NCI-H524 treated with DMSO at 0.1 percent for 48 hours (cell line): ENCODE data around the gene SBK2.

ENCODE experiments used
- DNase-seq: peaks from one replicate; lab custom pipeline; 2025; lab: John Stamatoyannopoulos, UW

Gene SBK2

DNA sequence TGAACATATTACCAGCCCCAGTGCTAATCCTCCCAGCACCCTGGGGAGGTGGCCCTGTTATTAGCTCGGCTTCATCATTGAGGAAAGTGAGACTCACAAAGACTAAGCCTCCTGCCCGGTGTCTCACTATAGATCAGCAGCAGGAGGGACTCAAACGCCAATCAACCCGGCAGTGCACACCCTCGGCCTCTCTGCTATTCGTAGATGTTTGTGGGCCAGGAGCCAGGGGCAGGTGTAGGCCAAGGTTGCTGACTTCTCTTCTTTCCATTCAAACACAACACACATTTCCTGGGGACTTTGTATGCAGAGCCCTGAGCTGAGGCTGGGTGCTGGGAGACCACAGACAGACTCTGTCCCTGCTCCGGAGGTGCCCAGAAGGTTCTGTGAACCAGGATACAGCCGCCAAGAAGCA lies 17.8 kb upstream of the SBK2 start:
- DNase-seq: no peak

- DNase-seq: no peak
These were observed 17.4 kb upstream of the SBK2 start for GRCh38 chr19:55554302-55554701.

DNA sequence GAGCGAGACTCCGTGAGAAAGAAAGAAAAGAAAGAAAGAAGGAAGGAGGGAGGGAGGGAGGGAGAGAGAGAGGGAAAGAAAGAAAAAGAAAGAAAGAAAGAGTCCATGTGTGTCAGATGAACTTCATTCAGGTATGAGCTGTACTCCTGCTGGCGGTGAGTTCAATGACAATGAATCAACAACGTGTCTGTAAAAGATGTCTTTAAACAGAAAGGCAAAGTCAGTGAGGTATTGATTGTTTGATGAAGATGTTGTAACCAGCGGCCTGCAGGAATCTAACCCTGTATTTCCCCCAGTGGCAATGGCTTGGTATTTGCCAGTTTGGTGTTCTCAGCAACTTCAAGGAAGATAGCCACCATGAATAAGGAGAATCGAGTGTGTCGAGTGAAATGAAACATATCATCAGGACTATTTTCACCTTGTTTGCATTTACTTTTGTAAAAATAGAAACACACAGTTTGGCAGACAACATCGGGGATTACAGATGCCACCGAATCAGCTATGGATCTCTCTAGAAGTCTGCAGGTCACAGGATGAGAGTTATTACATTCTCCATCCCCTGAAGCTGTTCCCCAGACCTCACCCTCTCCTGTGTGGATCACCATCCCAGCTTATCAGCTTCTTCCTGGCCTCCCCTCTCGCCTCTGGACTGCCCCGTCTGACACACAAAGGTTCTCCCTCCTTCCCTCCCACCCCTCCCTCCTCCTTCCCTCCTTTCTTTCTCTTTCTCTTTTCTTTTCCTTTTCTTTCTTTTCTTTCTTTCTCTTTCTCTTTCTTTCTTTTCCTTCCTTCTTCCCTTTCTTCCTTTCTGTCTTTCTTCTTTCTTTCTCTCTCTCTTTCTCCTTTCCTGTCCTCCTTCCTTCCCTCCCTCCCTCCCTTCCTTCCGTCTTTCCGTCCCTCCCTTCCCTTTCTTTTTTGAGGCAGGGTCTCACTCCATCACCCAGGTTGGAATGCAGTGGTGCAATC lies 16.6 kb upstream of the SBK2 start:
- DNase-seq: no peak

DNA sequence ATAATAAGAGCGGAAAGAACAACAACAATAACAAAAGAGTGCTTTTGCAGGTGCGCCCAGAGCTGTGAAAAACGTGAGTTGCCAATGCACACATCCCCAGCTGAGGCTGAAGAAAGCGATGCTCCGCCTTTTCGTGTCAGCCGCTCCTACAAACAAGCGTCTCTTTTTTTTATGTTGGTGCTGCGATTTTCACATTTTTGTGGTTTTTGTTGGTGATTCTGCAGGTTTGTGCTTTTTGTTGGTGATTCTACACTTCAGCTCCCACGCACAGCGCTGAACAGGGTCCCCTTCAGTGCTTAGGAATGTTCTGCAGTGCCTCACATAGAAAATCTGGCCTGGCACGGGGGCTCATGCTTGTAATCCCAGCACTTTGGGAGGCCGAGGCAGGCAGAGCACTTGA lies 15.7 kb upstream of the SBK2 start:
- DNase-seq: no peak

GRCh38 chr19:55552206-55552605 lies 15.3 kb upstream of the SBK2 start:
- DNase-seq: no peak

DNA sequence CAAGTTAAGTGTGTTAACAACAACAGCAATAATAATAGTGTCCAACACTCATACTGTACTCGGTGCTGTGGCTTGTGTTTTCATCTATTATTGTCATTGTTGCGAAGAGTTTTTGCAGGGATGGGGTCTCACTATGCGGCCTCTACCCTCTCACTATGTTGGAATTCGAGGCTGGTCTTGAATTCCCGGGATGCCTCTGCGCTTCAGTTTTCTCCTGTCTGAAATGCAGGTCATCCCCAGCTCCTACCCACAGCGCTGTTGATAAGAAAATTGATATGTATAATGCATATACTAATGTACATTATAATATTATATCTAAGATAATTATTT lies 13.4 kb upstream of the SBK2 start:
- DNase-seq: no peak

DNA sequence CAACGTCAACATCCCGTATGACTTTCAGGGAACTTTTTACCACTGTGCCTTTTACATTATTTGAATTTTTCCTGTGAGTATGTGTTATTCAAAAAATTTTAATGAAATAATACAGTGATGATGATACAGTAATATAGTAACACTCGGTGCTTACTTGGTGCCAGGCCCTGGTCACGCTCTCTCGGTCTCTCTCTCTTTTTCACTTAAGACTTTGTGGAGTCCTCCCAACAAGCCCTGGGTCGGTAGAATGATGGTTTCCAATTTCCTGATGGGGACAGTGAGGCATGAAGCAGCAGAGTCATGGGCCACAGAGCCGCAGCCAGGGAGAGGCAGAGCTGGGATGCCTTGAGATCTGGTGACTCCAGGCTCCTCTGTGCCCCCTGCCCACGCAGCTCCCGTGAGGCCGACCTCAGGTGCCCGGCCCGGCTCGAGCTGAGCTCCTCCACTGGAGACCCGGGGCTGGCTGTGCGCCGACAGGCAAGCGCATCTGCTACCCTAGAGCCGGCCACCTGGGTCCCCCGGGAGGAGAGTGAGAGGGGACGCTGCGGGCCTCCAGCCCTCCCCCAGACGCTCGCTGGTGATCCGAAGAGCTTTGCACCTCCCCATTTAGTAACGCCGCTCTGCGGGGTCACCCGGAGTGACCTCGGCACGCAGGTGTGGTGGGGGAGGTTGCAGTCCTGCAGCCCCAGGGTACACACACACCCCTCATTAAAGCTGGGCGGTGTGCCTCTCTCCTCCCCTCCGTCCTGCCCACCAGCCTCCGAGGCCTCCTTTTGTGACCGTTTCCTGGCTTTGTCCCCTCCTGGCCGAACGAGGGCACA lies 12.8 kb upstream of the SBK2 start:
- DNase-seq: no peak

GRCh38 chr19:55546822-55547614 lies 10.1 kb upstream of the SBK2 start:
- no peak for DNase-seq

- DNase-seq: no peak
These were observed 9.1 kb upstream of the SBK2 start for GRCh38 chr19:55546011-55546410.

DNA sequence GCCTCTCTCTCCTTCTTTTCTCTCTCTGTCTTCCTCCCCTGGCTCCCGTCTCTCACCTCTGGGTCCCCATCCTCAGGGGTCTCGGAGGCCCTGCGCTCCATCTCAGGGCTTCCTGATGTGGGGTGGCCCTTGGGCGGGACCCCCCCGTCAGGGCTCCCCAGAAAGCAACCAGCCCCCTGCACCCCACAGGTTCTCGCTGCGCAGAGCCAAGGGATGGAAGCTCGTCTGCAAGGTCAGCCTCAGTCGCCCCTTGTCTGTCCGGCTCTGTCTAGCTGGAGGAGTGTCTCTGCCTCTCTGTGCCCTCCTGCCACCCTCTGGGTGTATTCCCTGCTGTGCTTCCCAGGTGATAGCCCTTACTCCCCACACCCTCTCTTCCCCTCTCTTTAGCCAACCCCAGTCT lies 8.5 kb upstream of the SBK2 start, which contains the start of gene SBK3:
Gene SBK3 (minus strand): TSS at position 101 of the 400 bp plus-strand sequence. CDS start 0 bp downstream, at position 101.
- no peak for DNase-seq

GRCh38 chr19:55544776-55545439 lies 8.0 kb upstream of the SBK2 start:
- DNase-seq: no peak

DNA sequence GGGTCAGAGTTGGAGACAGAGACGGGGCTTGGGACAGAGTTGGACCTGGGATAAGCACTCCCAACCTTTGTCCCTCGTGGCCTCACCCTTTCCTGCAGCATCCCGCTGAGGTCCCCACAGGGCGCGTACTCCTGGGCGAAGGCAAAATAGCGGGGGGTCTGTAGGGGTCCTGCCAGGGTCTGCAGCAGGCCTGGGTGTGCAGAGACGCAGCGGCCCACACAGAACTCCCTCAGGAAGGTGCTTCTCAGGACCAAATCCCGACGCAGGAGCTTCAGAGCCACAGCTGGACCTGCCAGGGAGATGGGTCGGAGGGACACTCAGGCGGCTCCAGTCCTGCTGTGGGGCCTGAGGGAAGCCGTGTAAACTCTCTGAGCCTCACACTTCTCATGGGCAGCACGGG lies 7.1 kb upstream of the SBK2 start:
- DNase-seq: no peak

DNA sequence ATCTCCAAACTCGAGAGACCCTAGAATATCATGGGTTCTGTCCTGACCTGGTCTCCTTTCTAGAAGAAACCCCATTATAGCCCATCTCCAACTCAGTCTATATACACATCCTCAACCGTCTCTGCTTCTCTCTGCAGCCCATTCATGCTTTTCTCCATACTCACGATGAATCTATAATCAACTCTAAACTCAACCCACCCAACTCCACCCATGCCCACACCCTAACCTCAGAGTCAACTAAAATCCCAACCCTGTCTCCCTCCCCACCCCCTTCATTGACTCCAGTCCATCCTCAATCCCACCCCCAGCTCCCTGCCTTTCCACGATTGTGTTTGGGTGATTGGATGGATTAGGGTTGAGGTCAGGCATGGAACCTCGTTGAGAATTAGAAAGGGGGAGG lies 6.6 kb upstream of the SBK2 start:
- no peak for DNase-seq

- no peak for DNase-seq
These were observed 5.4 kb upstream of the SBK2 start for GRCh38 chr19:55542292-55542855.

DNA sequence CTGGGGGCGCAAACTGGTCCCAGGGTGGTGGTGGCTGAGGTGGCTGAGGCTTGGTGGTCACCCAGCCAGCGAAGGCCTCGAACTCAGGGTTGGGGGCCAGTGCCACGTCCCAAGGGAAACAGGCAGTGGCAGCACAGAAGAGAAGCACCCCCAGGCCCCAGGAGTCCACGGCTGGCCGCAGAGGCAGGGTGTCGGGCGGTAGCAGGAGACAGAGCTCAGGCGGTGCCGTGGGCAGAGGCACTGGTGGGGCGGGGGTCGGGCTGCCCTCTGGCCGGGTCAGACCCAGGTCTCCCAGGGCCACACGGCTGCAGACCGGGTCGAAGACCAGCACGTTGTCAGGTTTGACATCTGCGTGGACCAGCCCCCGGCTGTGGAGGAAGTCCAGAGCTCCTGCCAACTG lies 4.2 kb upstream of the SBK2 start:
- DNase-seq: no peak

GRCh38 chr19:55540619-55541018 lies 3.7 kb upstream of the SBK2 start:
- no peak for DNase-seq

GRCh38 chr19:55539090-55539984 lies 2.4 kb upstream of the SBK2 start:
- DNase-seq: no peak

- DNase-seq: no peak
These were observed 1.2 kb upstream of the SBK2 start for GRCh38 chr19:55538132-55538531.

DNA sequence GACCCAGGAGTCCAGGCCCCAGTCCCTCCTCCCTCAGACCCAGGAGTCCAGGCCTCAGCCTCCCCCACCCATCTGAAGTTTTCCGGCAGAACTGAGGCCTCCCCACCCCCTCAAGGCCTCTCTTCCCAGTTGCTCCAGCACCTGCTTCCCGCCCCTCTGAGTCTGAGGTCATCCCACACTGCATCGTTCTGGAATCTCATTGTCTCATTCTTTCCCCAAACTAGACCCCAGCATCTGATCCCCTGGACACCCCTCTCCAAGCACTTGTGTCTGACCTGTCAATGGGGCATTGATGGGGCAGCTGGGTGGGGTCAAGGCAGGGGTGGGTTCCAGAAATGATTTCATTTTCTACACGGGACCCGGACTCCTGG lies 793 bp upstream of the SBK2 start:
- DNase-seq: no peak

GRCh38 chr19:55536366-55536765 lies 567 bp downstream of the SBK2 start:
- no peak for DNase-seq
